Measurements from ENCODE around the gene AK2.
A peak's percentile ranks its signal among the peaks of the same experiment; 100 is the strongest.
"Not testable (repeated sequence)": the region's sequence is repeated elsewhere in the genome, so short reads cannot be mapped to it uniquely, and the experiment has no call there.

The AK2 gene

DNA sequence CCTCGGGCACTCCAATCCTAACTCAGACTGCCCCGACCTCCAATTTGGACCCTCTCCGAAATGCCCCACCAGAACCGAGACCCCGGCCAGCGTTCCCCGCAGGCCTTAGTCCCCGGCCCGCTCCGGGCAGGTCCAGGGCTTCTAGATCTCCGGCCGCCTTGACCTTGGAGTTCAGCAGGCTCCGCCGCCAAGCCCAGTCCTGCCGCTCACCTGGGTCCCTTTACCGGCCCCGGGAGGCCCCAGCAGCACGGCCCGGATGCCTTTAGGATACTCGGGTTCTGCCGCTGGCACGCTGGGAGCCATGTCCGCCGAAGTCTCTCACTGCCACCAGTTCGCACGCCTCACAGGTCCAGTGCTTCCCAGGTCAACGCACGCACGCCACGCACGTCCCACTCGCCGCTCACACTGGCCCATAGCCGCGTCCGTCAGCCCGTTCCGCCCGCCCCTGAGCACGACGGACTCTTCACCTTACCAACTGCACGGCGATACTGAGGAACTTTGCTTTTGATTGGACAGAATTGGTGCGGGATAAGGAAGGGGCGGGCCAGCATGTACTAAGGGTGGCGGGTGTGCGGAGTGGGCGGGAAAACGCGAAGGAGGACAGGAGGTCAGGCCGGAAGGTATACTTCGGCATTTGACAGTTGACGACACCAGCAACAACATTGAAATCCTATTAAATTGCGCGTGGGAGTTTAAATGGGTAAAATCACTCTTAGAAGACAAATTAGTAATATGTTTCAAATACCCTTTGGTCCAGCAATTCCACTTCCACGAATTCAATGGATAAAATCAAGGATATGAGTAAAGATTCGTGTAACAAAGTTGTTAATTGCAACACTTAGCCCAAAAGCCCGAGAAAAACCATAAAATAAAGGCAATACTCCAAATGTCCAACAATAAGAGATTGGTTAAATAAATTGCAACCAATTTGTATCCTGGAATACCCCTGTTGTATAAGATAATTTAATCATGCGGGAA lies at the start of gene AK2:
AK2 (minus strand) TSS at position 358 of the 978 bp plus-strand sequence; CDS start at position 303, 55 bp downstream.
- peak; percentile 79 for FAIRE-seq

DNA sequence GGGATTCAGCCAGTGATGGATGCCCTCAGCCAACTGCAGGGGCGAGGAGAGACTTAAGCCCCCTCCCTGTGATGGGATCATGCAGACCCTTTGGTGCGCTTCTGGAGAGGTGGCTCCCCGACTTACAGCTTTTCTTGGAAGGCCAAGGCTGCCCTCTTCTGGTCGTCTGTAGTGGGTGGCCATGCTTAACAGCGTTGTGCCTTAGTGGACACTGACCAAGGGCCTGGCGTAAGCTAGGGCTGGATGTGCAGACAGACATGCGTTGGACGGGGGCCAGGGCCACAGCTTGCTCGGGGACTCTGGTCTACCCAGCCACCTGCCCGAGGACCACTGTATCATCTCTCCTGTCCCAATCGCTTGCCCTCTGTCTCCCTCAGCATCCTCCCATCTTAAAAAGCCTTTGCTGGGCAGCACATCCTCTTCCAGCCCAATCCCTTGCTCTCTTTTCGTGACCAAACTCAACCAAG lies 49.7 kb upstream of the AK2 start:
- FAIRE-seq, result no peak

DNA sequence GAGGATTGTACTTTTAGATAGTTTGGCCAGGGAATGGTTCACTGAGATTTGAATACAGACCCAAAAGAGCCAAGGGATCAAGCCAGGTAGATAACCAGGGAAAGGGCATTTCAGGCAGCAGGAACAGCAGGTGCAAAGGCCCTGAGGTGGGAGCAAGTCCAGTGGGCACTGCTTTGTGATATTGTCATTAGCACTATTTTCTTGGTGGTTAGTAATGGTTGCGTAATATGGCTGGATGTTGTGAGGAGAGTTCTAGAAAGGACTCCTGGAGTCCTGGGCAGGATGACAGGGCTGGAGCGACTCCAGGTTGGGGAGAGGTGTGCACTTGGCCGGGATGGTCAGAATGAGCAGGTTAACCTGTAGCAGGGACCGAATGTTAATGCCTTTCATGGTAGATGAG lies 48.6 kb upstream of the AK2 start:
- FAIRE-seq, result no peak

DNA sequence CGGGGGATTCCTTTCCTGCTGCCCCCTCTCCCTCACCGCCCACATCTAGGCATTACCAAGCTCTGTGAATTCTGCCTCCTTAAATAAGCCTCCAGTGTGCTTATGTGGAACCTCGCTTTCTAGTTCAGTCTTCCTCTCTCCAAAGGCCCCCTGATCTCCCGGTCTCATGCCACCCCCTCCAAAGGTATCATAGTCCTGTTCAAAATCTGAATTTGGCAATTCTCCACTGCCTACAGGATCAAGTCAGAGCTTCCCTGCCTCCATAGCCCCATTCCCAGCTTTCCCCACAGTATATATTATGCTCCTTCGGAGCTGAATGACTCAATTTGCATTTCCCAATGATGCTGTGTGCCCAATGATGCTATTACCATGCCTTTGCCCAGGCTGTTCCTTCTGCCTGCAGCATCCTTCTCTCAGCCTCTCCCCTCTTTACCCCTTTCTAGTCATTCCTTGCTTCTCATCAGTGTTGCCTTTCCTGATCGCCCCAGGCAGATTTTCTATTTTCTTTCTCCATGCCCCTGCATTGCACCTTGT lies 46.0 kb upstream of the AK2 start:
- no peak for FAIRE-seq

DNA sequence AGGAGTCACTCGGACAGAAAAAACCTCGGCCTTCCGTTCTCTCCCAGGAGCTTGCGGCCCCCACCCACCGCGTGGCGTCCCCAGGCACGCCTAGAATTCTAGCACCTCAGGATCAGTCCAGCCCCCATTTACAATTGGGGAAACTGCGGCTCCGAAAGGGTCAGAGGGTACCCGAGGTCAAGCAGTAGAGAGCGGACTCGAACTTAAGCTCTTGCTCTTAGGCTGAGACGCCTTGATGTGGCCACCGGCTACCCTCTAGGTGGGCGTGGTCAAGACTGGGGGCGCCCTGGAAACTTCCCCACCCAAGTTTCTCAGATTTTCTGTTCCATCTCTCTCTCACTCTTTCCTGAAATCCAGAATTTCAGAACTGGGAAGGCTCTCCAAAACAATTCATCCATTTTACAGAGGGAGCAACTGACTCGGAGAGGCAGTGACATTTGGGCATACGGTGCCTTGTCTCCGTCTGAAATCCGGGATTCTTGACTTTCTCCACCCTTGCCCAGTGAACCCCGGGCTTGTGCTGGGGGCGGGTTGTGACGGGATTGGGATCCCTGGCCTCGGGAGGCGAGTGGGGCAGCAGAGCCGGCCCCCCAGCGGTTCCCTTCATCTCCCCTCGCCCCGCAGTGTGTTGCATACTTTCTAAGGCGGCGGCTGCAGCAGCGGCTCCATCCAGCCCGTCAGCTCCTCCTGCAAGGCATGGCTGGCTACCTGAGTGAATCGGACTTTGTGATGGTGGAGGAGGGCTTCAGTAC lies 45.0 kb upstream of the AK2 start:
- FAIRE-seq, result no peak

DNA sequence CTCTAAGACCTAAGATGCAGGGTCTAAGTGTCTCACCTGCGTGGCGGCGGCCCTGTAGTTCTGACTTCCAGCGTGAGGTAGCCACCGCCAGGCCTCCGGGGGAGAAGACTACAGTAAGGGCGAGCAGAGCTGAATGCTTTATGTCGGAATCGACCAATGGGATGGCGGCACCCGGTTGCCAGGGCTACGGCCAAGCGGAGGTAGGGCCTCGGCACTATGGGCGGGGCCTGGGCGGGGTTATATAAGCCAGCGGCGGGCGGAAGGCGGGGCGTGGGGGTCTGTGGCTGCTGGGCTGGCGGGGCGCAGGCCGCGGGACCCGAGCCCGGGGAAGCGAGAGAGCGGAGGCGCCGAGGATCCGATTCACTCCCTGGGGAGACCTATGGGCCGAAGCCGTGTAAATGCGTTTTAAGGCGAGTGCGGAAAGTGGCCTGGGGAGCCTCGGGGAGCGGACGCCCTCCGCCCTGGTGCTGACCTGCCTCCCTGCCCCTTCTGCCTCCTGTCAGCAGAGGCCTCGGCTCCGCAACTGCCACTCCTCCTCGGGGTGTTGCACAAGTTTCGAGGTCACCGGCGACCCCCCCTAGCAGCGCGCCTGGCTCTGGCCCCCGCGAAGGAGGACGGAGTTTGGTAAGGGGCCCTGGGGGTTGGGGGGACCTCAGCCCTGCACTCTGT lies 44.3 kb upstream of the AK2 start, which contains the start of gene AZIN2:
AZIN2 (plus strand) TSS at position 269 of the 669 bp plus-strand sequence. CDS start 1,097 bp downstream, outside the sequence.
- FAIRE-seq, result no peak

DNA sequence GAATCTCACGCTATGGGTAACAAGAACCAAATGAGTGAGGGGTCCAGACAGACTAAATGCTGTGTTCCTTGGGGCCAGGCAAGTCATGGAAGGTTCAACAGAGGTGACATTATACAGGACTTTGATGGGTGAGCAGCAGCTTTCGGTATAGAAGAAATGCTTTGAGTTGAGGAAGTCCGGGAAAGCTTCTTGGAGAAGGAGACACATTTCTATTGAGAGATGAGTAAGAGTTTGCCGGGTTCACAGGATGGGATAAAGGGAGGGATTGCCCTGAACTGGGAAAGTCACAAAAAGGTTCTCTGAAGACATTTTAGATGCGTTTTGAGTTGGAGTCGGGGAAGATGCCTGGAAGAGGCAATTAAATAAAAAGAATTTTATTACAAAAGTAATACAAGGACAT lies 43.7 kb upstream of the AK2 start:
- no peak for FAIRE-seq

DNA sequence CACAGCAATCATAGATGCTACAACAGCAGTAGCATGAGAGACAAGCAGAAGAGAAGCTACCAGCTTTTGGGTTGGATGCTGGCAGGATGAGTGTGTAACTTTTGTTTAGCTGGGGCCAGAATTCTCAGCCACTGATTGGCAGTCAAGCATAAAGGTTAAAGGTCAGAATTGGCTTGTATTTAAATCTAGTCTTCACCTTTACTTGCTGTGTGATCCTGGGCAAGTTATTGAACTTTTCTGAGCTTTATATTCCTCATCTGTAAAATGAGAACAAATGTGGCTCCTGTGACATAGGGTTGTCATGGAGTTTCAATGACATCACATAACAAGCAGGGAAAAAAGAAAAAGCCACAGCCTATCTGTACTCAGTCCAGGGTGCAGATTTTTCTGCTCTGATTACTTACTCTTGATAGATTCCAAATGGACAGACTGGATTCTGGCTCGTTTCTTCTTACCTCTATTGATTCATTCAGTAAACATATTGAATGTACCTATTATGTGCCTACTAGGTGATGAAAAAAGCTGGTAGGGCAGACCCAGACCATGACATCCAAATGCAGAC lies 41.4 kb upstream of the AK2 start:
- FAIRE-seq, result no peak

DNA sequence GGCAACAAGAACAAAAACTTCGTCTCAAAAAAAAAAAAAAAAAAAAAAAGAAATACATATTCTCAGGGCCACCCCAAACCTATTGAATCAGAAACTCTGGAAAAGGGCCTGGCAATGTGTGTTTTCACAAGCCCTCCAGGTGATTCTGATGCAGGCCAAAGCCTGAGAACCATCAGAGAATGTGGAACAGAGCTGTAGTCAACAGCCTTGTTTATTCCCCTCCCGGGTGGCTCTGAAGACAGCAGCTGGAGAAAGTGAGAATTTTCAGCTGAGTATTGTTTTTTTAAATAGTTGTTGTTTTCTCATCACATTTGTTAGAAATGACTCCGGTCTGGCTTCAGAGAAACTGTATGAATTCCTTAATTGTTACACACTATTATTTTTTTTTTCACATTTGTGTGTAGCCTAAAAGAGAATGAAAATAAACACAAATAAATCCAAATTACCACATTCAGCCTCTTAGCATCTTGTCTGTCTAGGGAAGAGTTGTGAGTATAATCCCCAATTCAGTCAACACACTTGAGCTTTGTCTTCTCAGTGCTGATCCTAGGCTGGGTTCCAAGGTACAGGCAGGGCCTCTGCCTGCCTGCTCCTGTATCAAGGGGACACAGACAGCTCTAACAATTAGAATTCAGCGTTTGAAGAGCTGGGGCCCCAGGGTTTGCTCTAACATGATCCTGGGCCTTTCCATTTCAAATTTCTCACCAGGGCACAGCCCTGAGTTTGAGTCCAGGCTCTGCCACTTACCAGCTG lies 37.7 kb upstream of the AK2 start:
- no peak for FAIRE-seq

DNA sequence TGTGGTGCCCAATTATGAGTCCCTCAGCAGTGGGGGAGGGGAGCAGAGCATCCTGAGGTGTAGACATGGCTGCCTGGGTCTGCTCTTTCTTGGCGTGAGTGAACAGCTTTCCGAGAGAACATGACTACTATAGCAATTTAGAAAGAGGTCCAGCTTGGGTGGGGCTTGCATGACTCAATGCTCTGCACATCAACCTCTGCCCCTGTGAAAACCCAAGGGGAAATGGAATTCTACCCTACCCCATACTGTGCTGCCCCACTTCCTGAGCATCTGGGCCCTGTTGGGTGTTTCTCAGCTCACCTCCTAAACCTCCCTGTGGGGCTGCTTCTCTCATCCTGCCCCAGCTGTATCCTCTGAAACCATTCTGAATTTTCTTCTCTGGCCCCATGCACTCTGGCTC lies 36.0 kb upstream of the AK2 start:
- FAIRE-seq, result no peak

DNA sequence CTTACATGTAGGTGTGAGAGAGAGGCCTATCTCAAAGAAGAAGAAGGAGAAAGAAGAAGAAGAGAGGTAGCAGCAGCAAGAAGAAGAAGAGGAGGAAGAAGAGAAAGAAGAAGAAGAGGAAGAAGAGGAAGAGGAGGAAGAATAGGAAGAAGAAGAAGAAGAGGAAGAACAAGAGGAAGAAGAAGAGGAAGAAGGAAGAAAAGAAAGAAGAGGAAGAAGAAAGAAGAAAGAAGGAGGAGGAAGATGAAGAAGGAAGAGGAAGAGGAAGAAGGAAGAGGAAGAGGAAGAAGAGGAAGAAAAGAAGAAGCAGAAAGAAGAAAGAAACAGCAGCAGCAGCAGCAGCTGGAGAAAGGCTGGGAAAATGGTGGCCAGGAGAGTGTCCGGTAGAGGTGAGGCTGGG lies 33.9 kb upstream of the AK2 start:
- no peak for FAIRE-seq

DNA sequence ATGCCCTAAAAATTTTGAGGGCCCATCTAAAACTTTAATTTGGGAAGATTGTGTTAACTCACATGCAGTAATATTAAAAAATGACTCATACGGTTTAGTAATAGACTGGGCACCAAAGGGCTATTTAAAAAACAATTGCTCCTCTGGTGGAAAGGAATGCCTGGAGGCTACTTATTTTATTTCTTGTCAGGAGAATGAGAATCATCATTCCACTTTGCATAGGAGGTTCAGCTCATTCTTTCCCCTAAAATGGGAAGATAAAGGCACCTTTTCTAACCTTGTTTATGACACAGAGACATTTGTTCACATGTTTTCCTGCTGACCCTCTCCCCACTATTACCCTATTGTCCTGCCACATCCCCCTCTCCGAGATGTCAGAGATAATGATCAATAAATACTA lies 31.4 kb upstream of the AK2 start:
- not testable (repeated sequence) for FAIRE-seq

DNA sequence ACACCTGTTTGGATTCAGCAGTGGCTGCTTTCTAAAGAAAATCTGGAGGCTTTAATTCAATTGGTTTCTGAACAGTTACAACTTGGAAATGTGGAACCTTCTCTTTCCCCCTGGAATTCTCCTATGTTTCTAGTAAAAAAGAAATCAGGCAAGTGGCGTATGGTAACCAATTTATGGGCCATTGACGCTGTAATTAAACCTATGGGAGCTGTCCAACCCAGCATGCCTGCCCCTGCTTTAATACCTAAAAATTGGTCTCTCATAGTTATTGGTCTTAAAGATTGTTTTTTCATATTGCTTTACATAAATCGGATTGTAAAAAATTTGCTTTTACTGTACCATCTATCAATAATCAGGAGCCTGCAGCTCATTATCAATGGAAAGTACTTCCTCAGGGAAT lies 29.8 kb upstream of the AK2 start:
- FAIRE-seq, result not testable (repeated sequence)

DNA sequence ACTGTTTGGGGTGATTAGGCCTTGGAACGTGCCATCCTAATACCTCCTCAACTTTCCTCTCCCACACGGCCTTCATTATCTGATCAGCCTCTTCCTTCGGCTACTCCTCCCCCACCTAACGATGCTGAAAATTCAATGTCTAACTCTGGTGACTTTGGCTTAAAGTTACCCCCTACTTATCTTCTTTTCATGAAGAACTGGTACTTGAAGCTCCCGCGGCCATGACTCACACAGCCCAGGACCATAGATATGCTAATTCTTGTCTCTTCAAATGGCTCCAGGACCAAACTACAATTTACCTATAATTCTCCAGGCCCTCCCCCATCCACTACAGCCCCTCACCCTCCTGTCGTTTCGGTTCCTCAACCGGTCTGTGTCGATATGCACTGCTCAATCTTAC lies 28.6 kb upstream of the AK2 start:
- no peak for FAIRE-seq

DNA sequence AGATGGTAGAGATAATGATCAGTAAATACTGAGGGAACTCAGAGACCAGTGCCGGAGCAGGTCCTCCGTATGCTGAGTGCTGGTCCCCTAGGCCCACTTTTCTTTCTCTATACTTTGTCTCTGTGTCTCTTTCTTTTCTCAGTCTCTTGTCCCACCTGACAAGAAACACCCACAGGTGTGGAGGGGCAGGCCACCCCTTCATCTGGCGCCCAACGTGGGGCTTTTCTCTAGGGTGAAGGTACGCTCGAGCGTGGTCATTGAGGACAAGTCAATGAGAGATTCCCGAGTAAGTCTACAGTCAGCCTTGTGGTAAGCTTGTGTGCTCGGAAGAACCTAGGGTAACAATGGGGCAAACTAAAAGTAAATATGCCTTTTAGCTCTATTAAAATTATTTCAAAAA lies 27.6 kb upstream of the AK2 start:
- FAIRE-seq, result not testable (repeated sequence)

DNA sequence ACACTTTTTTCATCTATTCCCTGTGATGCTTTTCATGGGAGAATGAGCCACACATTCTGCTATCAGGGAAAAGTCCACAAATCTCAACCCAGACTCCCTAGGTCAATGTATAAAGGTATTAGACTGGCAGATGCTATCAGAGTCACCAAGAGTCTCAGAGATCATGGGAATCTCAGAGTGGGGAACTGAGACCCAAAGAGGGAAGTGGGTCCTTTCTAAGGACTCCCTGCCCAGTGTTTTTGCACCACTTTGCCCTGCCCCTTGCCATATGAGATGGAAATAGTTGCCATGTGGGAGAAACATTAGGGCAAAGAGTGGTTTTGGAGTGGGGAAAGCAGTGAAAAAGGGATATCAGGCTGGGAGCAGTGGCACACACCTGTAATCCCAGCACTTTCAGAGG lies 25.2 kb upstream of the AK2 start:
- no peak for FAIRE-seq

DNA sequence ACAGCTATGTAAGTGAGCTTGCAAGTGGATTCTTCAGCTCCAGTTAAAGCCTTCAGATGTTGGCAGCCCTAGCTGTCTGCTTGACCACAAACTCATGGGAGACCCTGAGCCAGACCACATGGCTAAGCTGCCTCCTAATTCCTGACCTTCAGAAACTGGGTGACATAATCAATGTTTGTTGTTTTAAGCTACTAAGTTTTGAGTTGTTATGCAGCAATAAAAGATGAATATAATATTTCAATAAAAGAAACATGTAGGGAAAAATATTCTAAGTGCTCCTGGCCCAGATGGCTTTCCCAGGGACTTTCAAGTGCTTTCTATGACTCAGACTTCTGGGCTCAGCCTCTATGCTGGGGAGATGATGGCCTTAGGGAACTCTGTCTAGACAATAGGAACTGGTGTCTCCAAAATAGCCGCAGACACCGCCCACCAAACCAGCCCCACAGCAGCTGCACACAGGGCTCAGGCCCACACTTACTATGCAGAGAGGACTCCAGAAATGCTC lies 23.9 kb upstream of the AK2 start:
- no peak for FAIRE-seq

DNA sequence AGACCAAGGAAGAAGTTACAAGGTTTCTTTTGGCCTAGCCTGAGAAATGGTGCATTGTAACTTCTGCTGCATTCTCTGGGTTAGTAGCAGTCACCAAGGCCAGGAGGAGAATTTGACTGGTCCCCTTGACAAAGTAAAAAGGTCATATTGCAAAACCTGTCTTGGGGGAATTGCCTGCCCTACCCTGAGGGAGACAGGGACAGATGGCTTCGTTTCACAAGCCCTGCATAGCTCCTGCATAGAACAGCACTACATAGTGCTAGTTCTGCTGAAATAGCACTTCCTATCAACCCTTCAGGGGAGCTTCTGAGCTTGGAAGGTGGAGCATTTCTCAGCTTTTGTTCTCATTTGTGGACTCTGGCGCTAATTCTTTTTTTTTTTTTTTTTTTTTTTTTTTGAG lies 20.4 kb upstream of the AK2 start:
- FAIRE-seq, result no peak

DNA sequence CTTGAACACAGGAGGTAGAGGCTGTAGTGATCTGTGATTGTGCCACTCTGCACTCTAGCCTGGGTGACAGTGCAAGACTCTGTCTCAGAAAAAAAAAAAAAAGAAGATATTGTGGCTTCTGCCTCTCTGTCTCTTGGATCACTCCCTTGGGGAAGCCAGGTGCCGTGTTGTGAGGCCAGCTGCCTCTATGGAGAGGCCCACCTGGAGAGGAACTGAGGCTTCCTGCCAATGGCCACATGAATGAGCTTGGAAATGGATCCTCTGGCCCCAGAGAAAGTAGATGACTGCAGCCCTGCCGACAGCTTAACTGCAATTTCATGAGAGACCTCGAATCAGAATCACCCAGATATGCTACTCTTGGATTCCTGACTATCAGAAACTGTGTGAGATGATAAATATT lies 19.7 kb upstream of the AK2 start:
- no peak for FAIRE-seq

DNA sequence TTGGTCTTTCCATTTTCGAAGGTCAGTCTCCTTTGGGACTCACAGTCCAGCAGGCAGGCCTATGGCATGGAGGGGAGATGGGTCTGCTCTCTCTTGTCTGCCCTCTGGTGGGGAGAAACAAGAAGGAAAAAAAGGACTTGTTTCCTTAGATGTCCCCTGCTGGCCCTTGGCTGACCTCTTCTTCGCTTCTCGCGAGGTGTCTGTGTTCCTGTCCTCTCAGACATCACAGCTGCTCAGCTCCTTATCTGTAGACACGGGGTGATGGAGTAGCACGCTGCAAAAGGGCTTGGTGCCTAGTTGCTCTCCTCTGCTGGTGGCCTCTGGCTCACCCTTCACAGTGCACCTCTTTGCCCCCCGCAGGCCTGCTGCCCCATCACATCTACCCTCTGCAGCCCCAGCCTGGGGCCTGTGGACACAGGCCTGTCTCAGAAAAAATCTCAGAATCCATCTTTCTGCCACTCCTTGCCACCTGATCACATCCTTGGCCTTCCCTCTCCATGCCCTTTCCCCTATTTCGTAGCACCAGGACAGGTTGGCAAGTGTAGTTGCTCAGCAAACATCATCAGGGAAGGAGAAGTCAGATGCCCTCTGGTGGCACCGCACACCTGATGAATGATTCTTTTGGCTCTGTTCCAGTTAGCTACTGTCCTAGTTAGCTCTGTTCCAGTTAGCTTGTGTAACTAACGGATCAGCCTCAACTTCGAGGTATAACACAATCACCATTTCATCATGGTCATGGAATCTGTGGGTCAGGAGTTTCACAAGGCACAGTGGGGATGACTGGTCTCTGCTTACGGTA lies 18.7 kb upstream of the AK2 start:
- FAIRE-seq, result no peak
